T-helper 1 cell treated with Interleukin-12 subunit alpha and Interleukin-12 subunit beta and Interleukin-4 antibody, amounts not matched to agents 30 ng/mL and 1 ng/mL, for 36 hours (primary cell): ENCODE data around the gene LHFPL5. TPM values are rescaled to one million over a fixed set of nuclear protein-coding genes. Genes with fewer than 3 reads are reported as not detected.

Source experiments
- intact Hi-C: fragments of 100-400 bp; cut with micrococcal nuclease; formaldehyde crosslinking; loops from one replicate; pipeline ENCODE4 v1.15.1; 2024
- total RNA-seq: library from RNA; stranded (reverse); gene quantifications from 2 replicates; pipeline ENCODE4 v1.2.3, GENCODE V29; 2022

The LHFPL5 gene
- total RNA-seq, 1 donor from 2014 or later, result not detected

GRCh38 chr6:35790683-35791082 is 14.5 kb upstream of the LHFPL5 start:
- intact Hi-C loops, result no loop called here

- intact Hi-C loops, result no loop called here
Observed at GRCh38 chr6:35794536-35795452, 10.4 kb upstream of the LHFPL5 start.

- intact Hi-C loops, result no loop called here
Observed at GRCh38 chr6:35795453-35796071, 9.6 kb upstream of the LHFPL5 start.

GRCh38 chr6:35796236-35796635 is 8.9 kb upstream of the LHFPL5 start:
- intact Hi-C loops, result no loop called here

- intact Hi-C loops, result no loop called here
Observed at GRCh38 chr6:35797837-35798526, 7.2 kb upstream of the LHFPL5 start.

- intact Hi-C loops, result no loop called here
Observed at GRCh38 chr6:35798706-35799105, 6.4 kb upstream of the LHFPL5 start.

- intact Hi-C loops, result no loop called here
Observed at GRCh38 chr6:35801148-35801547, 4.0 kb upstream of the LHFPL5 start.

- intact Hi-C loops, result no loop called here
Observed at GRCh38 chr6:35808688-35809087, 3.5 kb downstream of the LHFPL5 start.

- intact Hi-C loops, result no loop called here
Observed at GRCh38 chr6:35809809-35810208, 4.7 kb downstream of the LHFPL5 start.

- intact Hi-C loops, result no loop called here
Observed at GRCh38 chr6:35810971-35811698, 6.0 kb downstream of the LHFPL5 start.

GRCh38 chr6:35811699-35811995 is 6.5 kb downstream of the LHFPL5 start:
- intact Hi-C loops, result no loop called here

- intact Hi-C loops, result no loop called here
Observed at GRCh38 chr6:35817515-35817914, 12.4 kb downstream of the LHFPL5 start.

- intact Hi-C loops, result no loop called here
Observed at GRCh38 chr6:35823601-35824000, 18.4 kb downstream of the LHFPL5 start.

GRCh38 chr6:35824552-35825192 is 19.5 kb downstream of the LHFPL5 start:
- intact Hi-C loops, result no loop called here

GRCh38 chr6:35829306-35829705 is 24.2 kb downstream of the LHFPL5 start:
- intact Hi-C loops, result no loop called here

- intact Hi-C loops, result no loop called here
Observed at GRCh38 chr6:35831257-35832007, 26.3 kb downstream of the LHFPL5 start.

- intact Hi-C loops, result no loop called here
Observed at GRCh38 chr6:35833536-35833935, 28.4 kb downstream of the LHFPL5 start.

- intact Hi-C loops, result no loop called here
Observed at GRCh38 chr6:35839019-35839418, 33.9 kb downstream of the LHFPL5 start.

- intact Hi-C loops, result no loop called here
Observed at GRCh38 chr6:35842381-35842780, 37.2 kb downstream of the LHFPL5 start.

- intact Hi-C loops, result no loop called here
Observed at GRCh38 chr6:35844290-35844689, 39.1 kb downstream of the LHFPL5 start.
